Activated naive CD8-positive, alpha-beta T cell treated with anti-CD3 and anti-CD28 coated beads for 36 hours (primary cell): ENCODE measurements around the gene CMC2. TPM values are rescaled to one million over a fixed set of nuclear protein-coding genes. Genes with fewer than 3 reads are reported as not detected.

Source experiments
- DNase-seq: peaks from one replicate; pipeline ENCODE4 v3.0.0; 2021
- H3K27ac Mint-ChIP-seq: one replicate; pipeline ENCODE4 v1.8.0; 2022; ENCODE audit warnings: mild to moderate bottlenecking, moderate library complexity, mixed read lengths
- H3K27me3 Mint-ChIP-seq: one replicate; pipeline ENCODE4 v1.8.0; 2022; ENCODE audit warnings: mild to moderate bottlenecking, mixed read lengths
- H3K36me3 Mint-ChIP-seq: one replicate; pipeline ENCODE4 v1.8.0; 2021; ENCODE audit warnings: mild to moderate bottlenecking, mixed read lengths
- H3K4me1 Mint-ChIP-seq: one replicate; pipeline ENCODE4 v1.8.0; 2021; ENCODE audit warnings: mixed read lengths
- H3K4me3 Mint-ChIP-seq: one replicate; pipeline ENCODE4 v1.8.0; 2022; ENCODE audit warnings: mild to moderate bottlenecking, moderate library complexity, mixed read lengths
- H3K9me3 Mint-ChIP-seq: one replicate; pipeline ENCODE4 v1.8.0; 2022; ENCODE audit warnings: mixed read lengths
- total RNA-seq, 2 experiments: library from RNA; stranded (reverse); gene quantifications; one replicate each; pipeline ENCODE4 v1.2.3, GENCODE V29; 2021

Gene CMC2
- total RNA-seq, 2 experiments from 2014 or later, result 126 to 131 TPM

- no peak overlapping the region for H3K4me3 Mint-ChIP-seq
- no peak overlapping the region for H3K27ac Mint-ChIP-seq
- H3K4me1 Mint-ChIP-seq, result no peaks in the 10 kb centered on the region
- peaks cover 21% of the 10 kb centered on the region for H3K36me3 Mint-ChIP-seq
- DNase-seq, result no peak
- H3K27me3 Mint-ChIP-seq, result no peaks in the 10 kb centered on the region
- H3K9me3 Mint-ChIP-seq, result no peaks in the 10 kb centered on the region
These were observed 34.9 kb downstream of the CMC2 start for GRCh38 chr16:80971819-80972218.

GRCh38 chr16:80969114-80969484, 37.6 kb downstream of the CMC2 start:
- H3K27me3 Mint-ChIP-seq, result no peaks in the 10 kb centered on the region
- no peak for DNase-seq
- no peak overlapping the region for H3K4me3 Mint-ChIP-seq
- H3K27ac Mint-ChIP-seq, result no peak overlapping the region
- H3K36me3 Mint-ChIP-seq, result peaks cover 16% of the 10 kb centered on the region
- peaks cover 7% of the 10 kb centered on the region for H3K4me1 Mint-ChIP-seq
- H3K9me3 Mint-ChIP-seq, result no peaks in the 10 kb centered on the region

- Mint-ChIP-seq H3K4me1 (peaks cover 7% of the 10 kb centered on the region), H3K36me3 (peaks cover 13% of the 10 kb centered on the region), H3K4me3 (no peak overlapping the region), H3K27me3 (no peaks in the 10 kb centered on the region), H3K27ac (no peak overlapping the region), H3K9me3 (no peaks in the 10 kb centered on the region)
- DNase-seq, result no peak
These were observed 38.1 kb downstream of the CMC2 start for GRCh38 chr16:80968386-80969113.

GRCh38 chr16:80966617-80967016, 40.1 kb downstream of the CMC2 start:
- Mint-ChIP-seq H3K9me3 (no peaks in the 10 kb centered on the region), H3K36me3 (peaks cover 13% of the 10 kb centered on the region), H3K4me1 (peaks cover 7% of the 10 kb centered on the region), H3K4me3 (no peak overlapping the region), H3K27me3 (no peaks in the 10 kb centered on the region), H3K27ac (no peak overlapping the region)
- DNase-seq, result no peak

- DNase-seq, result no peak
- no peak overlapping the region for H3K4me3 Mint-ChIP-seq
- H3K36me3 Mint-ChIP-seq, result peaks cover 11% of the 10 kb centered on the region
- H3K4me1 Mint-ChIP-seq, result peaks cover 7% of the 10 kb centered on the region
- H3K27me3 Mint-ChIP-seq, result no peaks in the 10 kb centered on the region
- H3K27ac Mint-ChIP-seq, result no peak overlapping the region
- H3K9me3 Mint-ChIP-seq, result peaks cover 12% of the 10 kb centered on the region
These were observed 42.3 kb downstream of the CMC2 start for GRCh38 chr16:80964351-80964750.

GRCh38 chr16:80962879-80963278, 43.8 kb downstream of the CMC2 start:
- DNase-seq, result no peak
- H3K27me3 Mint-ChIP-seq, result no peaks in the 10 kb centered on the region
- H3K4me3 Mint-ChIP-seq, result no peak overlapping the region
- peaks cover 25% of the 10 kb centered on the region for H3K9me3 Mint-ChIP-seq
- peaks cover 10% of the 10 kb centered on the region for H3K36me3 Mint-ChIP-seq
- no peak overlapping the region for H3K27ac Mint-ChIP-seq
- peaks cover 7% of the 10 kb centered on the region for H3K4me1 Mint-ChIP-seq

GRCh38 chr16:80958284-80958683, 48.4 kb downstream of the CMC2 start:
- H3K4me1 Mint-ChIP-seq, result no peaks in the 10 kb centered on the region
- H3K36me3 Mint-ChIP-seq, result peaks cover 28% of the 10 kb centered on the region
- H3K27me3 Mint-ChIP-seq, result no peaks in the 10 kb centered on the region
- no peak for DNase-seq
- H3K9me3 Mint-ChIP-seq, result peaks cover 47% of the 10 kb centered on the region
- H3K4me3 Mint-ChIP-seq, result no peak overlapping the region
- no peak overlapping the region for H3K27ac Mint-ChIP-seq

GRCh38 chr16:80954985-80955384, 51.7 kb downstream of the CMC2 start:
- Mint-ChIP-seq H3K4me3 (no peak overlapping the region), H3K27me3 (no peaks in the 10 kb centered on the region), H3K9me3 (peaks cover 39% of the 10 kb centered on the region), H3K27ac (no peak overlapping the region), H3K36me3 (peaks cover 28% of the 10 kb centered on the region), H3K4me1 (no peaks in the 10 kb centered on the region)
- DNase-seq, result no peak

- Mint-ChIP-seq H3K27me3 (peaks cover 3% of the 10 kb centered on the region), H3K36me3 (no peaks in the 10 kb centered on the region), H3K4me1 (no peaks in the 10 kb centered on the region), H3K9me3 (no peaks in the 10 kb centered on the region), H3K27ac (no peak overlapping the region), H3K4me3 (no peak overlapping the region)
- DNase-seq, result no peak
These were observed 57.7 kb downstream of the CMC2 start for GRCh38 chr16:80948886-80949493.

- Mint-ChIP-seq H3K27ac (no peak overlapping the region), H3K4me1 (no peaks in the 10 kb centered on the region), H3K27me3 (peaks cover 3% of the 10 kb centered on the region), H3K4me3 (no peak overlapping the region), H3K36me3 (peaks cover 2% of the 10 kb centered on the region), H3K9me3 (peaks cover 1% of the 10 kb centered on the region)
- DNase-seq, result no peak
These were observed 58.7 kb downstream of the CMC2 start for GRCh38 chr16:80947708-80948625.

GRCh38 chr16:80947239-80947638, 59.4 kb downstream of the CMC2 start:
- Mint-ChIP-seq H3K4me1 (no peaks in the 10 kb centered on the region), H3K9me3 (peaks cover 1% of the 10 kb centered on the region), H3K36me3 (peaks cover 2% of the 10 kb centered on the region), H3K4me3 (no peak overlapping the region), H3K27ac (no peak overlapping the region), H3K27me3 (peaks cover 3% of the 10 kb centered on the region)
- DNase-seq, result no peak

- peaks cover 1% of the 10 kb centered on the region for H3K9me3 Mint-ChIP-seq
These were observed 60.2 kb downstream of the CMC2 start for GRCh38 chr16:80946481-80946880.

GRCh38 chr16:80940069-80940856, 66.4 kb downstream of the CMC2 start:
- no peak overlapping the region for H3K27ac Mint-ChIP-seq
- H3K4me3 Mint-ChIP-seq, result no peak overlapping the region
- peaks cover 1% of the 10 kb centered on the region for H3K9me3 Mint-ChIP-seq
- peaks cover 2% of the 10 kb centered on the region for H3K36me3 Mint-ChIP-seq
- DNase-seq, result no peak
- peaks cover 10% of the 10 kb centered on the region for H3K27me3 Mint-ChIP-seq
- no peaks in the 10 kb centered on the region for H3K4me1 Mint-ChIP-seq

More at GRCh38 chr16:80946481-80946880, 60.2 kb downstream of the CMC2 start:
- H3K27me3 Mint-ChIP-seq, result peaks cover 3% of the 10 kb centered on the region
- no peak for DNase-seq
- H3K27ac Mint-ChIP-seq, result no peak overlapping the region
- no peaks in the 10 kb centered on the region for H3K4me1 Mint-ChIP-seq
- peaks cover 2% of the 10 kb centered on the region for H3K36me3 Mint-ChIP-seq
- no peak overlapping the region for H3K4me3 Mint-ChIP-seq

GRCh38 chr16:80938879-80939260, 67.8 kb downstream of the CMC2 start:
- peaks cover 23% of the 10 kb centered on the region for H3K27me3 Mint-ChIP-seq
- H3K4me3 Mint-ChIP-seq, result no peak overlapping the region
- no peak overlapping the region for H3K27ac Mint-ChIP-seq

More at GRCh38 chr16:80938879-80939260, 67.8 kb downstream of the CMC2 start:
- peaks cover 2% of the 10 kb centered on the region for H3K36me3 Mint-ChIP-seq
- no peaks in the 10 kb centered on the region for H3K4me1 Mint-ChIP-seq
- H3K9me3 Mint-ChIP-seq, result peaks cover 1% of the 10 kb centered on the region
- no peak for DNase-seq
